Subcutaneous adipose tissue (tissue), 4 donors: ENCODE measurements around the gene HOXC11. TPM values are rescaled to one million over a fixed set of nuclear protein-coding genes. Genes with fewer than 3 reads are reported as not detected.

Source experiments
- total RNA-seq, 4 donors: library from RNA; depleted of rRNA; stranded (reverse); fragments of >200 nt; gene quantifications; one replicate each; pipeline ENCODE4 v1.1.0, GENCODE V29; 2016
- TF ChIP-seq, protein P1 (sequence below): fragments of 450-650 bp; IDR thresholded peaks from one replicate; pipeline ENCODE4 v1.5.1; 2016; ENCODE audit warnings: low read depth, mild to moderate bottlenecking, control low read depth, antibody characterized with exemption, moderate library complexity

HOXC11 gene
- total RNA-seq, 4 donors from 2014 or later = 0.38 to 0.51 (median 0.44) TPM; not detected in 1

DNA sequence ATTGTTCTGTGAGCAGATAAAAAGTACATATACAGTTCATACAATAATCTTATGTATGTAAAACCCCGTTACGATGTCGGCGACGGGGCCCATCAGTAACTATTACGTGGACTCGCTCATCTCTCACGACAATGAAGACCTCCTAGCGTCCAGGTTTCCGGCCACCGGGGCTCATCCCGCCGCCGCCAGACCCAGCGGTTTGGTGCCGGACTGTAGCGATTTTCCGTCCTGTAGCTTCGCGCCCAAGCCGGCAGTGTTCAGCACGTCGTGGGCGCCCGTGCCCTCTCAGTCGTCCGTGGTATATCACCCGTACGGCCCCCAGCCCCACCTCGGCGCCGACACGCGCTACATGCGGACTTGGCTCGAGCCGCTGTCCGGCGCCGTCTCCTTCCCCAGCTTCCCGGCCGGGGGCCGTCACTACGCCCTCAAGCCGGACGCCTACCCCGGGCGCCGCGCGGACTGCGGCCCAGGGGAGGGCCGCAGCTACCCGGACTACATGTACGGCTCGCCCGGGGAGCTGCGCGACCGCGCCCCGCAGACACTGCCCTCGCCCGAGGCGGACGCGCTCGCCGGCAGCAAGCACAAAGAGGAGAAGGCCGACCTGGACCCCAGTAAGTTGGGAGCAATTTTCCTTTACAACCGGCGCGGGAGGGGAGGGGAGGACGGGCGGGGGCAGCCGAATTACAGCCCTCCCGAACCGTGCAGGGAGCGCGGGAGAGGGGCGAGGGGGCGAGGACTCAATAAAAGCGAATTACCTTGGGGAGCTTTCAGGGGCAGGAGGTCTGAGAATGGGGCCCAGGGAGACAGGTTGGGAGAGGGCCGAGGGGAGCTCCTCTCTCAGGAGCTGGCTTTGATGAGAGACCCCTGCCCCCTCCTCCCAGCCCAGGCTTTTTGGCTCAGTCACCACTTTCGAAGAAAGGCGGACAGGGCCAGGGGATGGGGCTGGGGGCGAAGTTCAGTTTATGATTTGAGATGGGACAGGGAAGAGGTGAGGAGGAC lies 27.5 kb downstream of the HOXC11 start, which contains the start of gene HOXC9:
Gene HOXC9, plus strand, starts transcription at position 46 of the 999 bp plus-strand sequence. Its CDS starts 28 bp downstream, at position 74.
- TF ChIP-seq, protein P1, sequence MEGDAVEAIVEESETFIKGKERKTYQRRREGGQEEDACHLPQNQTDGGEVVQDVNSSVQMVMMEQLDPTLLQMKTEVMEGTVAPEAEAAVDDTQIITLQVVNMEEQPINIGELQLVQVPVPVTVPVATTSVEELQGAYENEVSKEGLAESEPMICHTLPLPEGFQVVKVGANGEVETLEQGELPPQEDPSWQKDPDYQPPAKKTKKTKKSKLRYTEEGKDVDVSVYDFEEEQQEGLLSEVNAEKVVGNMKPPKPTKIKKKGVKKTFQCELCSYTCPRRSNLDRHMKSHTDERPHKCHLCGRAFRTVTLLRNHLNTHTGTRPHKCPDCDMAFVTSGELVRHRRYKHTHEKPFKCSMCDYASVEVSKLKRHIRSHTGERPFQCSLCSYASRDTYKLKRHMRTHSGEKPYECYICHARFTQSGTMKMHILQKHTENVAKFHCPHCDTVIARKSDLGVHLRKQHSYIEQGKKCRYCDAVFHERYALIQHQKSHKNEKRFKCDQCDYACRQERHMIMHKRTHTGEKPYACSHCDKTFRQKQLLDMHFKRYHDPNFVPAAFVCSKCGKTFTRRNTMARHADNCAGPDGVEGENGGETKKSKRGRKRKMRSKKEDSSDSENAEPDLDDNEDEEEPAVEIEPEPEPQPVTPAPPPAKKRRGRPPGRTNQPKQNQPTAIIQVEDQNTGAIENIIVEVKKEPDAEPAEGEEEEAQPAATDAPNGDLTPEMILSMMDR = no peak

- TF ChIP-seq, protein P1 = no peak
Observed at GRCh38 chr12:54001283-54002187, 28.6 kb downstream of the HOXC11 start.

- TF ChIP-seq, protein P1 = no peak
Observed at GRCh38 chr12:54002278-54002914, 29.5 kb downstream of the HOXC11 start.

DNA sequence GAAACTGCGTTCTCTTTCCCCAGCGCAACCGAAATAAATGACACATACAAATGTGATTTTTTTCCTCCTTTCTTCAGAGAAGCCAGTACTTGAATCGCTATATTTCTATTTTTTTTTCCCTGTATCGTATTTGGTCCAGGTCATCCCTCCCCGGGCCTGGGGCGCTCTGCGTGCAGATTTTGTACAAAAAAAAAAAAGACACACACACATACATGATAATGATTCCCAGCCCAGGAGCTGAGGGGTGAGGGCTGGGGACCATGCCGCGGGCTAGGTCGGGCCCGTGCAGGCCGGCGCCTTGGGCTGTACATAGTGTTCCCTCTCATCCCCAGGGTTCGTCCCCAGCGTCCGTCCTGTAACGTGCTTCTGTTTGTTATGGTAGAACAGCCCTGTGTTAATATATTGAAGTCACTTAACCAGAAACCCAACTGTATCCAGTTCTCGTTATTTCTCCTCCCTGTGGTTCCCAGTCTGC lies 30.0 kb downstream of the HOXC11 start:
- TF ChIP-seq, protein P1 = no peak

GRCh38 chr12:54003625-54004024 lies 30.7 kb downstream of the HOXC11 start:
- TF ChIP-seq, protein P1 = no peak

- TF ChIP-seq, protein P1 = no peak
Observed at GRCh38 chr12:54004063-54004840, 31.3 kb downstream of the HOXC11 start.
